Tibial nerve (tissue), 4 donors: ENCODE measurements around the gene ISM1.

Experiments
- CTCF ChIP-seq, 5 experiments: fragments of 200-600 bp in 3 of 5; fragments of 450-650 bp in 2 of 5; sonication (generic) in 3 of 5; IDR thresholded peaks; one replicate each; pipeline ENCODE4 v1.5.1; 2016 to 2019; ENCODE audit warnings: antibody characterized with exemption in 5 of 5, mild to moderate bottlenecking in 3 of 5, moderate library complexity in 2 of 5
- EP300 ChIP-seq, 2 donors: sonication (generic); formaldehyde crosslinking; IDR thresholded peaks; one replicate each; pipeline ENCODE4 v1.6.1; 2017; ENCODE audit warnings: antibody characterized with exemption in 2 of 2, mild to moderate bottlenecking in 1 of 2

GRCh38 chr20:13325796-13326340, 104.8 kb downstream of the ISM1 start:
- TF ChIP-seq CTCF (IDR thresholded peaks at IDR 0.05) (no peak), EP300 (IDR thresholded peaks at IDR 0.05) (no peak)
